CD4-positive, alpha-beta T cell treated with Interleukin-2 at 100 ng/mL for 4 hours (primary cell): Measurements from ENCODE around the gene KCNE3.

ENCODE experiments used
- DNase-seq: peaks from one replicate; pipeline ENCODE4 v3.0.0-alpha.2; 2020; ENCODE audit warnings: low spot score

Gene KCNE3

DNA sequence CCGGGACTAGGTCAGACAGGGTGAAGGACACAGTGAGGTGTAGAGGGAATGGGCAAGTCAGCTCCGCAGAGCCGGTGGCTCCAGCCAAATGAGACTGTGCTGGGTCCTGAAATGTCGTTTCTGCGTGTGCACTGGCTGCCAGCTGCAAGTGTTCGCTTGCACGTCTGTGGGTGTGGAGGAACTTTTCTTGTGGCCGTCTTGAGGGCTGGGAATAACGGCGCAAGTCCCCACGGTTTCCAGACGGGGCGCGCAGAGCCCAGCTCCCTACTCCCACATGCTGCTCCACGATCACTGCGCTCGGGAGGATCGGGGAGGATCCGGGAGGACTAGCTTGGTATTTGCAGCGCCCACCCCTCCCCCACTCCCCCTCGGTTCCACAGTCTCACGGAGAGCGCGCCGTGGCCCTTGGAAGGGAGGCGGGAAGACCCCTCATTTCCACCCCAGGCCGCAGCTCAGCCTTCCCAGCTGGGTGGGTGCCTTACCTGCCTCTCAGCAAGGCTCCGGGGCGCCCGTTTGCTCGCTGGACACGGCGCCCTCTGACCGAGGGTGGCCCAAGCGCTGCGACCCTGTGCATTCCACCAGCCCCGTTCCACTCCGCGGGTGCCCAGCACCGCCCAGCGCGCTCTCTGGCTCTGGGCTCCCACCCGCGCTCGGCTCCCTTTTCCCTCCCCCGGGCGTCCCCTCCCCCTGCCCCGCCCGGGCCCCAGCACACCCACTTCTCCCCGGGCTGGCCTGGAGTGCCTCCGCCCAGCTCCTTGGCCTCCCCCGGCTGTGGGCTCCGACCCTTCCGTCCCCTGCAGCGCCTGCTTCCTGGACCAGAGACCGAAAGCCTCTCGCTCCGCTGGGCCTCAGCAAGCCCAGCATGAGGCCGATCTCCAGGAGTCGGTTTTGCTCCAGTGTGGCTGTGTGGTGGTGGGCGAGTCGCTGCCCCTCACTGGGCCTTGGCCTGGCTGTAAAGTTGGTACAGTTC is at the start of gene KCNE3:
TSS of gene KCNE3 (minus strand) at position 634 of the 970 bp plus-strand sequence. CDS start 9,986 bp downstream, outside the sequence.
- no peak for DNase-seq

GRCh38 chr11:74507582-74507981 is 40.2 kb upstream of the KCNE3 start:
- no peak for DNase-seq

- no peak for DNase-seq
Observed at GRCh38 chr11:74506823-74507222, 39.5 kb upstream of the KCNE3 start.

DNA sequence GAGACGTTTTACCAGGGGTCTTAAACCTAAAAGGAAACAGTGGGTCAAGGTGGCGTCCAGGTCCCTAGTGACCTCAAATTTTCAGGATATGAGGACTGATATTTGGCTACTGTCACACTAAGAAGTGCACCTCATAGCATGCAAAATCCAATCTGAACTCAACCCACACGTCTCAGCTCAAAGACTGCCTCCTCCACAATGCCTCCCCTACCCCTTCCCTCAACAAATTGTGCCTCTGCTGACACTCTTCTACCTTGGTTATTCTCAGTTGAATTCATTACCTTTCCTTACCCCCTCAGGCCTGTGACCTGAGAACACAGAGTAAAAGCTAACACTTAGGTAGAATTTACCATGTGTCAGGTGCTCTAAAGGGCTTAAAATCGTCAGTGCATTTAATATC is 38.6 kb upstream of the KCNE3 start:
- no peak for DNase-seq

- DNase-seq = no peak
Observed at GRCh38 chr11:74504100-74504691, 36.8 kb upstream of the KCNE3 start.

DNA sequence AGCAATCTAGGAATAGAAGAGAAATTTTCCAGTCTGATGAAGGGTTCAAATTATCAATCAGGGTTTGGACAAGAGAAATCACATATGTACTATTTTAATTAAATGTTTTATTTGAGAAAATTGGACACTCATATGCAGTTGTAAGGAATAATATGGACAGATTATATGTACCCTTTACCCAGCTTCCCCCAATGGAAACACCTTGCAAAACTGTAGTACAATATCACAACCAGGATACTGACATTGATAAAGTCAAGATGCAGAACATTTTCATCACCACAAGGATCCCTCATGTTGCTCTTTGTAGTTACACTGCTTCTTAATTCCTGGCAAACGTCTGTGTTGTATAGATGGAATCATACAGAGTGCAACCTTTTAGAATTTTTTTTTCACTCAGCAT is 27.6 kb upstream of the KCNE3 start:
- no peak for DNase-seq

GRCh38 chr11:74493791-74494630 is 26.7 kb upstream of the KCNE3 start:
- DNase-seq = no peak

- peak; percentile 97 for DNase-seq
Observed at GRCh38 chr11:74492974-74493790, 25.8 kb upstream of the KCNE3 start, which contains the start of gene LIPT2. LIPT2 (minus strand) TSS chr11:74493724; CDS start chr11:74493703, 21 bp downstream.

GRCh38 chr11:74492084-74492483 is 24.7 kb upstream of the KCNE3 start:
- DNase-seq = no peak

GRCh38 chr11:74490941-74491340 is 23.6 kb upstream of the KCNE3 start:
- no peak for DNase-seq

GRCh38 chr11:74487875-74488274 is 20.5 kb upstream of the KCNE3 start:
- no peak for DNase-seq

DNA sequence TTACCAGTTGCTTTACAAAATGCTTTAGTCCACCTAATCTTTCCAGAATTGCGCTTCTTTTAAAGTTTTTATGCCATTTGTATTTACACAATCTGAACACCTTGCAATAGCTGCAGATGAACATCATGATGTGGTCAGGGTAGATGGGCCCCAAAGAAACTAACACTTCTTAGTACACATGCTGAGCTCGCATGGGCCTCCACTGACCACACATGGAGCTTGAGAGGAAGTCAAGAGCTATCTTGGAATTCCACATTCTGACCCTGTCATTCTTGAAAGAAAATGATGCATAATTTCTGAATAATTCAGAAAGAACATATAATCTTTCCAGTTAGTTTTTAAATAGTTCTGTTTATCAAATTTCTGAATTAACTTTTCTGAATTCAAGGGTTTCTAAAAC is 18.5 kb upstream of the KCNE3 start:
- no peak for DNase-seq

- DNase-seq = no peak
Observed at GRCh38 chr11:74480688-74481417, 13.5 kb upstream of the KCNE3 start.

DNA sequence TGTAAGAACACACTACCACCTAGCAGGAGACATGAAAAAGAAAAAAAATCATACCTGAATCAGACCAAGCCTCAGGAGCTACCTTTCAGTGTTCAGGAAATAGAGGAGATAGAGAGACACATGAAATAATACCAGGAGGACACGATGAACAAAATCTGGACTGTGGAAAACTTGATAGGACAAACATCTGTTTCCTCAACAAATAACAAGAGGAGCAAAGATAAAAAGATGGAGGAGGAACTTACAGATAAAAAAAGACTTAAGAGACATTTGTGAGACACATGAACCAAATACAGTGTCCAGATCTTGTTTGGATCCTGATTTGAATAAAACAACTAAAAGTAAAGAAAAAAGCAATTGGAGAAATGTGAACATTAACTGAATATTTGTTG is 12.4 kb upstream of the KCNE3 start:
- DNase-seq = no peak

GRCh38 chr11:74478877-74479731 is 11.8 kb upstream of the KCNE3 start:
- DNase-seq = no peak

DNA sequence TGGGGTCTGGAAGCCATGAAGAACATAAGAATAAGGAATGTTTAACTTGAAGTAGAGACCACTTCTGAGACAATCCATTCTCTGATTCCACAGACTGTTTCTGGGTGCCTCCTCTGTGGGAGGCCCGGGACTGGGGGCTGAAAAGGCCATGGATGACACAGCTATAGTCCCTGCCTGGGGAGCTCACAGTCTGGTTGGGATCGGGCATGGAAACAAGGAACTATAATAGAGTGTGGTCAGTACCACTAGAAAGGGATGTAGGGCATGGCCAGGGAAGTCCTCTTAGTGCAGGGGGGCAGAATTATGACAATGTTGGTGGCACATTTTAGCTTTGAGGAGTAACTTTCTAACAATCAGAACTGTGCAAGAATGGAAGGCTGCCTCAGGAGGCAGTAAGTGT is 9.2 kb upstream of the KCNE3 start:
- DNase-seq = no peak

DNA sequence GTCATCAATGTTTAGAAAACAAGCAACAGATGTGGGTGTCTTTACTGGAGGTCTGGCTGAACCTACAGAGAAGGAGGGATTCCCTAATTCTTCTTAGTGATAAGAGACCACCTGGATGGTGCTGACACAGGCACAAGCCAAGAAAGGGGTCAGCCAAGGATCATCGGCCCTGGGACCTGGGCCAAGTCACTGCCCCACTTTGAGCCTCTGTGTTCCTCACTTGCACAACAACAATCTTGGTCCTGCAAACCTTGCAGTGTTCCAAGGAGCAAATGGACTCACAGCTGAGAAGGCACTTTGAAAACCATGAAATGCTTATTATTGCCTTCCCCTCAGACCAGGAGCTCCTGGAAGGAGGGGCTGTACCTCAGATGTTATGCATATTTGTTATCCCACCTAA is 7.0 kb upstream of the KCNE3 start:
- no peak for DNase-seq

DNA sequence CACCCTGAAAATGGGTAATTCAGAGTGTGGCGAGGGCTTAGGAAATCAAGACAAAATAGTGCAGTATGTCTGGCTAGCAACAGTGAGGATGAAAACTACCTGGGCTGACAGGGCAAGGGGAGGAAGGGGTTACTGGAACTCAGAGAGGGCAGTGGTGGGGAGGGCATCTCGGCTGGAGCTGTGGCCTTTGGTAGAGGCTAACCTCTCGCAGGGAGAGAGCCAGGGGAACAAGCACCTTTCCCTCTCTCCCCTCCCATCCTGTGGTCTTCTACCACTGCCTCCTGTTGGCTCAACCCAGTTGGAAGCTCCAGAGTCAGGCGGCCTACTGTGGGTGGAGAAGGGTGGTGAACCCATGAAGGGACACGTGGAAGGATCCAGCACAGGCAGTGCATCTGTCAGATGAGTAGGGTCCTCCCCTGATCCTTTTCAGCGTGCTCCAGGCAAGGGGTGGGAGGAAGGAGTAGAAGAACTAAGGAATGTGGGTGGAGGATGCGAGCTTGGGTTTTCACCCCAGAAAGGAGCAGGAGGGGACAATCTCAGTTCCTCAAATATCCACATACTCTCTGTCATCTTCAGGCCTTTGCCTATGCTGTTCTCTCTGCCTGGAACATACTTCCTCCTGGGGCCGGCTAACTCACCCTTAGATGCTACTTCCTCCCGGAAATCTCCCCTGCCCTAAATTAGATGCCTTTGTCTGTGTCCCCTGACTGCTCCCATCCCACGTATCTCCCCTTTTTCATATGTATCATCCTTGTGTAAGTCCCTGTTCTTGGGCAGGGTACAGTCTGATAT is 6.2 kb upstream of the KCNE3 start:
- DNase-seq = no peak
